Kidney epithelial cell (primary cell): ENCODE measurements around the gene RDH13. TPM values are rescaled to one million over a fixed set of nuclear protein-coding genes. Genes with fewer than 3 reads are reported as not detected.

ENCODE experiments used
- DNase-seq: peaks from one replicate; pipeline ENCODE4 v3.0.0-alpha.2; 2010; ENCODE audit warnings: low read depth
- H3K27me3 ChIP-seq: 2 replicates; pipeline ENCODE4 v1.6.0; 2011; ENCODE audit warnings: low read length; ENCODE audit not compliant: control insufficient read depth, insufficient read depth
- H3K36me3 ChIP-seq: 2 replicates; pipeline ENCODE4 v1.5.1; 2011; ENCODE audit warnings: low read length; ENCODE audit not compliant: control insufficient read depth, insufficient read depth
- H3K4me3 ChIP-seq: 2 replicates; pipeline ENCODE4 v1.5.1; 2011; ENCODE audit warnings: low read depth, mild to moderate bottlenecking, control low read depth, low read length
- CTCF ChIP-seq: IDR thresholded peaks from 2 replicates; pipeline ENCODE4 v1.5.1; 2011; ENCODE audit warnings: mild to moderate bottlenecking, moderate library complexity, low read length, control low read depth, inconsistent platforms; ENCODE audit not compliant: insufficient read depth, poor library complexity, severe bottlenecking
- total RNA-seq: library from RNA; depleted of rRNA; stranded (reverse); fragments of >200 nt; gene quantifications from 2 replicates; pipeline ENCODE4 v1.2.3, GENCODE V29; 2015

Gene RDH13
- total RNA-seq, 1 donor from 2014 or later, result 23.4 TPM

GRCh38 chr19:55098716-55099556 is 36.0 kb upstream of the RDH13 start:
- Histone ChIP-seq H3K36me3 (peaks cover 2% of the 10 kb centered on the region), H3K4me3 (no peak overlapping the region), H3K27me3 (no peaks in the 10 kb centered on the region)
- TF ChIP-seq CTCF, result peak; percentile 18
- DNase-seq, result no peak

- no peak for DNase-seq
- Histone ChIP-seq H3K27me3 (no peaks in the 10 kb centered on the region), H3K4me3 (no peak overlapping the region), H3K36me3 (peaks cover 2% of the 10 kb centered on the region)
- TF ChIP-seq CTCF, result no peak
These were observed 35.1 kb upstream of the RDH13 start for GRCh38 chr19:55097864-55098715.

GRCh38 chr19:55096061-55096701 is 33.2 kb upstream of the RDH13 start:
- Histone ChIP-seq H3K27me3 (no peaks in the 10 kb centered on the region), H3K4me3 (no peak overlapping the region), H3K36me3 (peaks cover 3% of the 10 kb centered on the region)
- no peak for TF ChIP-seq CTCF
- DNase-seq, result no peak

- H3K36me3 ChIP-seq, result peaks cover 3% of the 10 kb centered on the region
- TF ChIP-seq CTCF, result no peak
These were observed 32.5 kb upstream of the RDH13 start for GRCh38 chr19:55095260-55096060.

GRCh38 chr19:55094456-55095259 is 31.7 kb upstream of the RDH13 start:
- Histone ChIP-seq H3K27me3 (no peaks in the 10 kb centered on the region), H3K36me3 (peaks cover 3% of the 10 kb centered on the region), H3K4me3 (no peak overlapping the region)
- TF ChIP-seq CTCF, result no peak
- no peak for DNase-seq

More at GRCh38 chr19:55095260-55096060, 32.5 kb upstream of the RDH13 start:
- no peaks in the 10 kb centered on the region for H3K27me3 ChIP-seq
- no peak for DNase-seq
- H3K4me3 ChIP-seq, result no peak overlapping the region
